Thymus (tissue), 11 donors: Measurements from ENCODE around the gene ADAMTS15. TPM values are rescaled to one million over a fixed set of nuclear protein-coding genes. Genes with fewer than 3 reads are reported as not detected.

ENCODE experiments used
- DNase-seq, 9 donors: peaks; one replicate each; pipeline ENCODE4 v3.0.0-alpha.2; 2013; ENCODE audit warnings: low spot score in 9 of 9, low read depth in 6 of 9, missing footprints in 1 of 9
- H3K27ac ChIP-seq, 2 donors: one replicate each; pipeline ENCODE4 v1.5.1; 2013; ENCODE audit warnings: control low read depth in 1 of 2, low read depth in 1 of 2, low read length in 1 of 2, mild to moderate bottlenecking in 1 of 2, moderate library complexity in 1 of 2
- H3K27me3 ChIP-seq, 2 donors: one replicate each; pipeline ENCODE4 v1.5.1; 2013; ENCODE audit warnings: low read length in 1 of 2; ENCODE audit not compliant: control insufficient read depth in 2 of 2, insufficient read depth in 1 of 2
- H3K36me3 ChIP-seq, 2 donors: one replicate each; pipeline ENCODE4 v1.5.1; 2013; ENCODE audit warnings: low read length in 1 of 2, mild to moderate bottlenecking in 1 of 2, moderate library complexity in 1 of 2; ENCODE audit not compliant: control insufficient read depth in 2 of 2, insufficient read depth in 2 of 2
- H3K4me1 ChIP-seq, 2 donors: one replicate each; pipeline ENCODE4 v1.5.1; 2013; ENCODE audit warnings: low read length in 2 of 2; ENCODE audit not compliant: control insufficient read depth in 2 of 2, insufficient read depth in 2 of 2
- H3K4me3 ChIP-seq, 2 donors: one replicate each; pipeline ENCODE4 v1.5.1; 2013; ENCODE audit warnings: low read length in 2 of 2, control low read depth in 1 of 2, mild to moderate bottlenecking in 1 of 2
- H3K9me3 ChIP-seq, 2 donors: one replicate each; pipeline ENCODE4 v1.5.1; 2013; ENCODE audit warnings: low read length in 1 of 2, mild to moderate bottlenecking in 1 of 2; ENCODE audit not compliant: control insufficient read depth in 2 of 2, insufficient read depth in 1 of 2
- WGBS: extraction: QIAGEN DNeasy Blood & Tissue Kit; methylation state at CpG from one replicate; pipeline ENCODE4 v1.1.7; 2013; 5-methylcytosine and 5-hydroxymethylcytosine counted together
- polyA plus RNA-seq: library from polyadenylated mRNA; stranded (reverse); fragments of 200-250 nt; gene quantifications from one replicate; pipeline ENCODE4 v1.2.3, GENCODE V29; 2013
- total RNA-seq: library from RNA; stranded (reverse); fragments of 120-200 nt; gene quantifications from one replicate; pipeline ENCODE4 v1.2.4, GENCODE V29; 2013
- donor health status: healthy.

Gene ADAMTS15
- total and polyA plus RNA-seq, 2 donors, result 1.8 to 2.8 TPM

DNA sequence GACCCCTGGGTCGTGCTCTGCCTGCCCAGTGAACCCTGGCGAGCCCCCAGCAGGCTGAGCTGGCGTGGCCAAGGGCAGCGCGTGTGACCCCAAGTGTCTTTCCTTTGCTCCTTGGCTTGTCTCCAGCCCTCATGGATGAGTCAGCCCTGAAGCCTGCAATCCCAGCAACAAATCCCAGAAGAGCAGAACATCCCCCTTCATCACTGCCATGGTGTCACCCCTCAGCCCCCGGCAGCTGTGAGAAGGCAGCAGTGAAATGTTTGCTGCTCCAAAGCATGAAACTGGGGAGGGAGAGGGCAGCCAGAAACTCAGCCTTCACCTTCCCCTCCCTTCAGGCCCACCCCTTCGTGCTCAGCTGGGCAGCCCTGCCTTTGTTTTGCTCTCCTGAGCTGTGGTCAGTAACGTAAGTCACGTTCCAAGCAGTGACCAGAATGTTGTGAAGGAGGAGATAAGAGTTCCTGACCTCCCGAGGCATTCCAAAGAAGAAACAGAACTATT is 29.8 kb downstream of the ADAMTS15 start:
- no peak for DNase-seq
- Histone ChIP-seq H3K4me1 (peaks cover 0 to 2% of the 10 kb centered on the region in 2 donors), H3K27ac (no peak overlapping the region), H3K9me3 (no peaks in the 10 kb centered on the region), H3K36me3 (no peaks in the 10 kb centered on the region), H3K27me3 (no peaks in the 10 kb centered on the region), H3K4me3 (no peak overlapping the region)
- 90% methylated on average over 10 of the region's 10 CpGs for WGBS

DNA sequence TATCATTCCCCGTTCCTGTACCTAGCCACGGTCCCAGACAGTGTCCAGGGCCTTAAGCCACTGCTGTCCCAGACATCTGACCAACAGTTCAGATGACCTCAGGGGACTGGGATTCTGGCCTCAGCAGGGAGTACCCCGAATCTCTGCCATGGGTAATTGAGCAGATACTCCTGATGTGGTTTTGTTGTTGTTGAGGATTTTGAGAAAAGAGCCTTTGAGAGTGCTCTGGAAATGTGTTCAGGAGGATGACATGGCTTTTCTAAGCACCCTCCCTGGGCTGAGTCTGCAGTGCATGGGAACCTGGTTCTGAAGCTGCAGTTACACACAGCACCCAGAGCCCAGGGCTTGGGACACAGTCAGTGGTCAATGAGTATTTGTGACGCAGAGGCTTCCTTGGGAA is 30.4 kb downstream of the ADAMTS15 start:
- peak overlapping the region in 1 of 2 donors; percentile 9 for H3K27ac ChIP-seq
- no peaks in the 10 kb centered on the region for H3K9me3 ChIP-seq
- no peak overlapping the region for H3K4me3 ChIP-seq
- no peaks in the 10 kb centered on the region for H3K27me3 ChIP-seq
- H3K36me3 ChIP-seq, result no peaks in the 10 kb centered on the region
- peaks cover 0 to 2% of the 10 kb centered on the region in 2 donors for H3K4me1 ChIP-seq
- 89% methylated on average over 4 of the region's 4 CpGs for WGBS
- DNase-seq, result no peak

DNA sequence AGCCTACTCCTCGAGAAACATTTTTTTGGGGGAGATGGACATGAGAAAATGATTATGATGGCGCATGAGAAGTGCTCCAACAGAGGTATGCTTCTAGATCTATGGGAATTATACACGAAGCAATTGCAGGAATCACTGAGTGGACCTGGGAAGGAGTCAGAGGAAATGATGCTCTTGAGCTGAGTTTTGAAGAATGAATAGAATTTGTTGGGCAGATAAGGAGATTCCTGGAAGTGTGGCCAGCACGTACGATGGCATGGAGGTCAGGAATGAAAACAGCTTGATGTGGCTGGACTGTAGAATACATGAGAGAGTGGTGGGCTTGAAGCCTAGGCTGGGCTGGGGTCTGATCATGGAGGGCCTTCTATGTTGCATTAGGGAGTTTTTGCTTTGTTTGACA is 31.7 kb downstream of the ADAMTS15 start:
- Histone ChIP-seq H3K36me3 (no peaks in the 10 kb centered on the region), H3K4me1 (peaks cover 0 to 2% of the 10 kb centered on the region in 2 donors), H3K4me3 (no peak overlapping the region), H3K27me3 (no peaks in the 10 kb centered on the region), H3K9me3 (no peaks in the 10 kb centered on the region), H3K27ac (no peak overlapping the region)
- WGBS, result 95% methylated on average over 5 of the region's 5 CpGs
- DNase-seq, result no peak

DNA sequence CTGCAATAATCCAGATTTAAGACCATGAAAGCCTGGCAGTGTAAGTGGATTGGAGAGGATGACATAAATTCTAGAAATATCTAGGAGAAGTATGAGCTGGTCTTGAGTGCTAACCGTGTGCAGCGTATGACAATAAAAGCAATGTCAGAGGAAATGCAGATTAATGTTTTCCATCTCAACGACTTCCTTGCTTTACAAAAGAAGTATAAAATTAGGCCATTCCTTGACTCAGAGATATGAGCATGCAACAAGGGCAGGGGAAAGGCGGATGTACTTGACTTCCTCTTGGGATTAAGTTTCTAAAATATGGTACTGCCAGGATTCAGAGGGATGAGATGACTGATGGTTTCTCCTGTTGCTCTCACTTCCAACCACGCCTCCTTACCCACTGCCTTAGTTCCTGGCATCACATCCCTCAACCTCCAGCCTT is 32.3 kb downstream of the ADAMTS15 start:
- no peak overlapping the region for H3K27ac ChIP-seq
- peaks cover 0 to 2% of the 10 kb centered on the region in 2 donors for H3K4me1 ChIP-seq
- 59% methylated on average over 5 of the region's 5 CpGs for WGBS
- H3K9me3 ChIP-seq, result no peaks in the 10 kb centered on the region
- H3K4me3 ChIP-seq, result no peak overlapping the region
- no peaks in the 10 kb centered on the region for H3K27me3 ChIP-seq
- no peaks in the 10 kb centered on the region for H3K36me3 ChIP-seq
- DNase-seq, result no peak

DNA sequence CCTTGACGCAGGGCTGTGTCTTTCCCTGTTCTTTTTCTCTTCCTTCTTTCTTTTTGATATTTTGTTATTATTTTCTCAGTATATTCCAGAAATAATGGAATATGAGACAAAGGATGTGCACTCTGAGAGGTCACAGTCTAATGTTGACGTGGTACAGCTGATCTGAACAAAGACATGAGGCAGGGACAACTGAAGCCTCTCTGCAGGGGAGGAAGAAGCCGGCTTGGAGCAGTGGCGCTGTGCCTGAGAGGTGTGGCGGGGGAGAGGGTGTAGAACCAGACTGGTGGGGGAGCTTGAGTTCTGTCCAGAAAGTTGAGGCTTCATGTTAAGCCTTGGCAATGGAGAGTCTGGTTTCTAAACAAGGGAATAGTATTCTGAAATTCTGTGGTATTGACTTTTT is 34.7 kb downstream of the ADAMTS15 start:
- Histone ChIP-seq H3K36me3 (no peaks in the 10 kb centered on the region), H3K27me3 (no peaks in the 10 kb centered on the region), H3K4me1 (peaks cover 0 to 2% of the 10 kb centered on the region in 2 donors), H3K9me3 (no peaks in the 10 kb centered on the region), H3K27ac (no peak overlapping the region), H3K4me3 (no peak overlapping the region)
- DNase-seq, result no peak
- WGBS, result 94% methylated on average over 5 of the region's 5 CpGs

DNA sequence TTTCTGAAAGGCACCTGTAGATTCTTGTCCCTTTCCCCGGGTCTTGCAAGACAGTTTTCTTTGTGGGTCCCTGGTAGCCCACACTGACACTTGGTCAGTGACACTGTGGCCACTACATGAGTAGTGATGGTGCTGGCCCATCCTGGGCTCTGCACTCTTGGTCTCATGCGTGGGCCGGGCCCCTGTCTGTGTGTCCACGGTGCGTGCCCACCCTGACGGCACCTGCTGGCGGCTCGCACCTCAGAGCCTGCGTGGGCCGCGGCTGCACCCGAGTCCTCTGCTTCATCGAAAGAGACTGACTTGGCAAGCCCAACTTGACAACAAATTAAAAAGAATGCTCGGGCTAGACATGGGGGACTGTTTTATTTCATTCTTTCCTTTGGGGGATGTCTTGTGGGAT is 37.5 kb downstream of the ADAMTS15 start:
- Histone ChIP-seq H3K27ac (no peak overlapping the region), H3K9me3 (no peaks in the 10 kb centered on the region), H3K27me3 (no peaks in the 10 kb centered on the region), H3K36me3 (no peaks in the 10 kb centered on the region), H3K4me1 (no peaks in the 10 kb centered on the region), H3K4me3 (no peak overlapping the region)
- 97% methylated on average over 14 of the region's 14 CpGs for WGBS
- no peak for DNase-seq

DNA sequence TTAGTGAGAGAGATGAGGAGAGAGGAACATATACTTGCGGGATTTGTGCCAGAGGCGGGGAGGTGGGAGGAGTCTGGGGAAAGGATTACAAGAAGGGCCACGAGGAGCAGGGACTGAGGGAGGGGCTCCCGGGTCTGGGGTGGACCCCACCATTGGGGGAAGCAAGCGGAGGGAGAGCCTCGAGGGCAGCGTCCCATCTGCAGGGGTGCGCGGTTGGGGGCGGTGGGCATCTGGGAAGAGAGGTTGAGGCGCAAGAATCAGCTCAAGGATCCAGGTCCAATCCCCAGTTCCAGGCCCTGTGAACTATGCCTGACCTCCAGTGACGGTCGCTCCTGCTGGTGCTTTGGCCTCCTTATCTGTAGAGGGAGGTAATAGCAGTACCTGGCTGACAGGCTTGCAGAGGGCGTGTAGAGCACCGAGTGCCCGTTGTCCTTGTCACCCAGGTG is 38.0 kb downstream of the ADAMTS15 start:
- H3K27ac ChIP-seq, result no peak overlapping the region
- H3K9me3 ChIP-seq, result no peaks in the 10 kb centered on the region
- no peak overlapping the region for H3K4me3 ChIP-seq
- DNase-seq, result no peak
- H3K4me1 ChIP-seq, result no peaks in the 10 kb centered on the region
- H3K36me3 ChIP-seq, result no peaks in the 10 kb centered on the region
- H3K27me3 ChIP-seq, result no peaks in the 10 kb centered on the region
- 92% methylated on average over 16 of the region's 16 CpGs for WGBS

DNA sequence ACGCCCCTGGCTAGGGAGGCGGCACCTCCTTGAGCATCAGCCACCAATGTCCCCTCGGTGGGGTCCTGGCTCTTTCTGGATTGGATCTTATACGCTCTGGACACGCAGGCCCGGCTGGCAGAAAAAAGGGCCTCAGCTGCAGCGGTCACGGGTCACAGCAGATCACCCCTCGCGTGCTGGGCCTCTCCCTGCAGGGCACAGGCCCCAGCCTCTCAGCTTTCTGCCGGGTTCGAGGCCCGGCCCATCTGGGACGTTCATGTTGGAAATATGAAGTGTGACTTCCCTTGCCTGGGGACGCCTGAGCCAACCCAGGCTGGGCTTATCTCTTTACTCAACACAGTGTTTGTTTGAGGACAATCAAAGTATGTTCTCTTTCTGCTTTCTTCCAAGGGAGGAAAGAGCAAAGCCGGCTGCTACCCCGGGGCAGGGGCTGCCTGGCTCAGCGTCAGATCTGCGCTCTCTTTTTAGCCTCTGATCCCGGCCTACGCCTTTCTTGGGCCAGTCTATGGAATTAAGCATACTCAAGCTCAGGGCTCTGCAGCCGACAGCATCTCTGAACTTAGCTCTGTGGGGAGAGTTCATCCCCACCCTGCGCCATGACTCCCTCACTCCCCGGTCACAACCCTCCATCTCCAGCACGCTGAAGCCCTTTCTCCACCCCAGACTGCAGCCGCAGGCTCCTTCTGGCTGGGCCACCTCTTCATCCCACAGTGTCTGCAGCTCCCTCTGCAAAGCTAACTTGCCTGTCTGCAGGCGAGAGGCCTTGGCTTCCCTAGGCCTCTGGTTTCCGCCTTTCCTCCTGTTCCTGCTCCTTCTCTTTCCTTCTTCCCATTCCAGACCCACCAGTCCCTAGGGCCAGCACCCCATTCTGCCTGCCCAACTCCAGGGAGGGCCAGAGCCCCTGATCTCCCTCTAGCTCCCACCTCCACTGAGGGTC is 38.8 kb downstream of the ADAMTS15 start:
- no peaks in the 10 kb centered on the region for H3K27me3 ChIP-seq
- H3K36me3 ChIP-seq, result no peaks in the 10 kb centered on the region
- H3K4me3 ChIP-seq, result no peak overlapping the region
- H3K4me1 ChIP-seq, result no peaks in the 10 kb centered on the region
- no peaks in the 10 kb centered on the region for H3K9me3 ChIP-seq
- WGBS, result 97% methylated on average over 28 of the region's 28 CpGs
- no peak for DNase-seq
- no peak overlapping the region for H3K27ac ChIP-seq
